ENCODE data around the gene EPGN. TPM values are rescaled to one million over a fixed set of nuclear protein-coding genes. Genes with fewer than 3 reads are reported as not detected.
"Not testable (repeated sequence)": the region's sequence is repeated elsewhere in the genome, so short reads cannot be mapped to it uniquely, and the experiment has no call there.

The EPGN gene
- total RNA-seq, 2 experiments from 2014 or later: not detected

GRCh38 chr4:74325886-74326285 lies 17.6 kb downstream of the EPGN start:
- Mint-ChIP-seq H3K9me3 (ENCODE audit: insufficient read depth) (no peaks in the 10 kb centered on the region), H3K36me3 (ENCODE audit: low read depth) (no peaks in the 10 kb centered on the region), H3K27ac (no peak overlapping the region), H3K27me3 (ENCODE audit: low read depth) (peaks cover 21% of the 10 kb centered on the region), H3K4me3 (no peak overlapping the region), H3K4me1 (ENCODE audit: low read depth) (no peaks in the 10 kb centered on the region)
- CTCF ChIA-PET: no interaction called here
- DNase-seq (no peak), ATAC-seq (no peak)
- POLR2A ChIA-PET: no interaction called here

DNA sequence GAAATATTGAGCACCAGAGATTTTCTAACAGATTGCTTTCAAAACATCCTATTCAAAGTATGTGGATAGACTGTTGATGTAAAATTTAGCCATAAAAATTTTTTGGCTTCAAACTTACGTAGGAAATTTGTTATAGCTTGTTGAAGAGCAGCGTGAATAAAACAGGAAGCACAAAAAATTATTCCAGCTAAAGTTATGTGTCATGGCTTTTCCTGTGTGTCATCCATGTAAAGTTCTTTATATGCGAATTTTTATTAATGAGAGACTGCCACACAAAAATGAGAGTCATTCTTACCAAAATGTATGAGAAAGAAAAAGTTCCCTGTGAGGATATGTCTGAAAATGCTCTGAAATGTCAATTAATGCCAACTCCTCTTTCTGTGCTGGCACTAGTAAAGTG lies 19.5 kb downstream of the EPGN start:
- H3K4me1 Mint-ChIP-seq (ENCODE audit: low read depth): no peaks in the 10 kb centered on the region
- H3K27ac Mint-ChIP-seq: no peak overlapping the region
- H3K36me3 Mint-ChIP-seq (ENCODE audit: low read depth): no peaks in the 10 kb centered on the region
- no peak overlapping the region for H3K4me3 Mint-ChIP-seq
- H3K9me3 Mint-ChIP-seq (ENCODE audit: insufficient read depth): no peaks in the 10 kb centered on the region
- ChIA-PET POLR2A (interaction anchor here (0.6 kb wide), 1 partner anchor 290 kb away, joined by 4 read pairs; no protein-coding TSS in a partner anchor), CTCF (no interaction called here)
- ATAC-seq: no peak
- peaks cover 17% of the 10 kb centered on the region for H3K27me3 Mint-ChIP-seq (ENCODE audit: low read depth)
- no peak for DNase-seq

GRCh38 chr4:74328501-74328900 lies 20.2 kb downstream of the EPGN start:
- ChIA-PET CTCF (no interaction called here), POLR2A (no interaction called here)
- ATAC-seq (no peak), DNase-seq (no peak)
- H3K27me3 Mint-ChIP-seq (ENCODE audit: low read depth): peaks cover 16% of the 10 kb centered on the region
- no peak overlapping the region for H3K4me3 Mint-ChIP-seq
- H3K9me3 Mint-ChIP-seq (ENCODE audit: insufficient read depth): no peaks in the 10 kb centered on the region
- H3K36me3 Mint-ChIP-seq (ENCODE audit: low read depth): no peaks in the 10 kb centered on the region
- H3K4me1 Mint-ChIP-seq (ENCODE audit: low read depth): no peaks in the 10 kb centered on the region
- H3K27ac Mint-ChIP-seq: no peak overlapping the region

- Mint-ChIP-seq H3K27me3 (ENCODE audit: low read depth) (peaks cover 12% of the 10 kb centered on the region), H3K4me3 (no peak overlapping the region), H3K9me3 (ENCODE audit: insufficient read depth) (no peaks in the 10 kb centered on the region), H3K36me3 (ENCODE audit: low read depth) (no peaks in the 10 kb centered on the region), H3K27ac (no peak overlapping the region), H3K4me1 (ENCODE audit: low read depth) (no peaks in the 10 kb centered on the region)
- POLR2A ChIA-PET: no interaction called here
- CTCF ChIA-PET: no interaction called here
- ATAC-seq (no peak), DNase-seq (no peak)
Measured at GRCh38 chr4:74329307-74329706, 21.0 kb downstream of the EPGN start.

GRCh38 chr4:74330295-74330750 lies 22.1 kb downstream of the EPGN start:
- ChIA-PET CTCF (no interaction called here), POLR2A (no interaction called here)
- H3K27ac Mint-ChIP-seq: no peak overlapping the region
- H3K4me3 Mint-ChIP-seq: no peak overlapping the region
- peaks cover 12% of the 10 kb centered on the region for H3K27me3 Mint-ChIP-seq (ENCODE audit: low read depth)
- DNase-seq (no peak), ATAC-seq (no peak)
- H3K36me3 Mint-ChIP-seq (ENCODE audit: low read depth): no peaks in the 10 kb centered on the region
- no peaks in the 10 kb centered on the region for H3K9me3 Mint-ChIP-seq (ENCODE audit: insufficient read depth)
- H3K4me1 Mint-ChIP-seq (ENCODE audit: low read depth): no peaks in the 10 kb centered on the region

- no peak overlapping the region for H3K4me3 Mint-ChIP-seq
- ATAC-seq (no peak), DNase-seq (no peak)
- no peaks in the 10 kb centered on the region for H3K36me3 Mint-ChIP-seq (ENCODE audit: low read depth)
- H3K9me3 Mint-ChIP-seq (ENCODE audit: insufficient read depth): no peaks in the 10 kb centered on the region
- no peaks in the 10 kb centered on the region for H3K4me1 Mint-ChIP-seq (ENCODE audit: low read depth)
- ChIA-PET POLR2A (no interaction called here), CTCF (no interaction called here)
- peaks cover 12% of the 10 kb centered on the region for H3K27me3 Mint-ChIP-seq (ENCODE audit: low read depth)
- H3K27ac Mint-ChIP-seq: no peak overlapping the region
Measured at GRCh38 chr4:74331252-74331651, 23.0 kb downstream of the EPGN start.

DNA sequence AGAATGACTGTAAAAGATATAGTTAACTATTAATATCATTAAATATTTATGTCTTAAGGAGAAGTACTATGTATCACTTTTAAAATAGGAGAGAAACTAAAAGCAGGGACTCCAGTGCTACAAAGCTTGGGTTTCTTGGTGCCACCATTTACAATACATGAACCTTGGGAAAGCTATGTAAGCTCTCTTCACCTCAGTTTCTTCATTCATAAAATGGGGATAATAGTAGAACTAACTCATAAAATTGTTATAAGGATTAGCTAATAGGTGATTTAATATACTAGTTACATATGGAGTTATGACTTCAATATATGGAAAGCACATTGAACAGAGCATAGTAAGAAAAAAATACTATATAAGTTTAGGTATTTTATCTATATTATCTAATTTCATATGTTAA lies 23.7 kb downstream of the EPGN start:
- DNase-seq: no peak
- H3K36me3 Mint-ChIP-seq (ENCODE audit: low read depth): no peaks in the 10 kb centered on the region
- no peaks in the 10 kb centered on the region for H3K9me3 Mint-ChIP-seq (ENCODE audit: insufficient read depth)
- no peak overlapping the region for H3K27ac Mint-ChIP-seq
- H3K4me3 Mint-ChIP-seq: no peak overlapping the region
- CTCF ChIA-PET: no interaction called here
- ATAC-seq: no peak
- no peaks in the 10 kb centered on the region for H3K4me1 Mint-ChIP-seq (ENCODE audit: low read depth)
- peaks cover 12% of the 10 kb centered on the region for H3K27me3 Mint-ChIP-seq (ENCODE audit: low read depth)
- POLR2A ChIA-PET: no interaction called here

DNA sequence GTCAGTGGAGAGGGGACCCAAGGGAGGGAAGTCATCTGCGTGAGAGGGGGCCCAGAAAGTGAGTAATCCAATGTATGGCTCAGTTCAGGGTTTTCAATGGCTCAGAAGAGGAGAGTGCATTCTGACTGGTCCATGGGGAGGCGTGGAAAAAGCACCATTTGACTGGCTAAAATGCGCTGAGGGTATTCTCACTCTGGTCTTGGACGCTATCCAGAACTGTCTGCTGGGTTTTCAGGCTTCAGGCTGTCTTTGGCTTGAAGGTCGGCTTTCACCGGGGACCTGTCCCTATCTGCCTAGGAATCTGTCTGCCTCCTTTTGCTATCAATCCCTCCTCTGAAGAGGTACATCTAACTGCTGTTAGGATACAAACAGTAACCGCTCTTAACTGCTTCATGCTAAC lies 26.4 kb downstream of the EPGN start:
- peaks cover 6% of the 10 kb centered on the region for H3K27me3 Mint-ChIP-seq (ENCODE audit: low read depth)
- CTCF ChIA-PET: no interaction called here
- no peak overlapping the region for H3K27ac Mint-ChIP-seq
- ATAC-seq: no peak
- H3K4me1 Mint-ChIP-seq (ENCODE audit: low read depth): no peaks in the 10 kb centered on the region
- H3K4me3 Mint-ChIP-seq: no peak overlapping the region
- POLR2A ChIA-PET: no interaction called here
- H3K9me3 Mint-ChIP-seq (ENCODE audit: insufficient read depth): no peaks in the 10 kb centered on the region
- DNase-seq: no peak
- no peaks in the 10 kb centered on the region for H3K36me3 Mint-ChIP-seq (ENCODE audit: low read depth)

GRCh38 chr4:74335341-74336021 lies 27.2 kb downstream of the EPGN start:
- H3K27ac Mint-ChIP-seq: no peak overlapping the region
- POLR2A ChIA-PET: no interaction called here

GRCh38 chr4:74338792-74339333 lies 30.6 kb downstream of the EPGN start:
- POLR2A ChIA-PET: no interaction called here
- Mint-ChIP-seq H3K36me3 (ENCODE audit: low read depth) (no peaks in the 10 kb centered on the region), H3K27ac (no peak overlapping the region), H3K9me3 (ENCODE audit: insufficient read depth) (no peaks in the 10 kb centered on the region), H3K4me1 (ENCODE audit: low read depth) (no peaks in the 10 kb centered on the region), H3K27me3 (ENCODE audit: low read depth) (peaks cover 3% of the 10 kb centered on the region), H3K4me3 (no peak overlapping the region)
- CTCF ChIA-PET: no interaction called here
- ATAC-seq (no peak), DNase-seq (no peak)

More at GRCh38 chr4:74335341-74336021, 27.2 kb downstream of the EPGN start:
- Mint-ChIP-seq H3K27me3 (ENCODE audit: low read depth) (peaks cover 7% of the 10 kb centered on the region), H3K9me3 (ENCODE audit: insufficient read depth) (no peaks in the 10 kb centered on the region), H3K36me3 (ENCODE audit: low read depth) (no peaks in the 10 kb centered on the region), H3K4me1 (ENCODE audit: low read depth) (no peaks in the 10 kb centered on the region), H3K4me3 (no peak overlapping the region)
- ATAC-seq (no peak), DNase-seq (no peak)
- CTCF ChIA-PET: no interaction called here

GRCh38 chr4:74339501-74339900 lies 31.2 kb downstream of the EPGN start:
- H3K27me3 Mint-ChIP-seq (ENCODE audit: low read depth): peaks cover 3% of the 10 kb centered on the region
- DNase-seq: no peak
- H3K36me3 Mint-ChIP-seq (ENCODE audit: low read depth): no peaks in the 10 kb centered on the region
- ChIA-PET POLR2A (no interaction called here), CTCF (no interaction called here)
- no peak overlapping the region for H3K27ac Mint-ChIP-seq
- H3K4me3 Mint-ChIP-seq: no peak overlapping the region
- no peaks in the 10 kb centered on the region for H3K4me1 Mint-ChIP-seq (ENCODE audit: low read depth)
- no peaks in the 10 kb centered on the region for H3K9me3 Mint-ChIP-seq (ENCODE audit: insufficient read depth)
- no peak for ATAC-seq

- POLR2A ChIA-PET; ATAC-seq; H3K27me3 Mint-ChIP-seq (ENCODE audit: low read depth); H3K27ac Mint-ChIP-seq; CTCF ChIA-PET; H3K9me3 Mint-ChIP-seq (ENCODE audit: insufficient read depth); H3K4me1 Mint-ChIP-seq (ENCODE audit: low read depth); DNase-seq; H3K4me3 Mint-ChIP-seq; H3K36me3 Mint-ChIP-seq (ENCODE audit: low read depth): not testable (repeated sequence)
Measured at GRCh38 chr4:74340421-74340820, 32.2 kb downstream of the EPGN start.

DNA sequence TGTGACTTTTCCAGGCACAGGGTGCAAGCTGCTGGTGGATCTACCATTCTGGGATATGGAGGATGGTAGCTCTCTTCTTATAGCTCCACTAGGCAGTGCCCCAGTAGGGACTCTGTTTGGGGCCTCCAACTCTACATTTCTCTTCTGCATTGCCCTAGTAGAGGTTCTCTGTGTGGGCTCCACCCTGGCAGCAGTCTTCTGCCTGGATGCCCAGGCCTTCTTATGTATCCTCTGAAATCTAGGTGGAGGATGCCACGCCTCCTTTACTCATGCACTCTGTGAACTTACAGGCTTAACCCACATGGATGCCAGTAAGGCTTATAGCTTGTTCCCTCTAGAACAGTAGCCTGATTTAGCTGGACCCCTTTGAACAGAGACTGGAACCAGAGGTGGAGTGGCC lies 35.8 kb downstream of the EPGN start:
- Mint-ChIP-seq H3K9me3 (ENCODE audit: insufficient read depth) (no peaks in the 10 kb centered on the region), H3K27ac (no peak overlapping the region), H3K27me3 (ENCODE audit: low read depth) (peaks cover 6% of the 10 kb centered on the region), H3K4me1 (ENCODE audit: low read depth) (no peaks in the 10 kb centered on the region), H3K4me3 (no peak overlapping the region), H3K36me3 (ENCODE audit: low read depth) (no peaks in the 10 kb centered on the region)
- ChIA-PET CTCF (no interaction called here), POLR2A (no interaction called here)
- ATAC-seq (no peak), DNase-seq (no peak)
